ENCODE measurements around the gene ASZ1.

The ASZ1 gene

DNA sequence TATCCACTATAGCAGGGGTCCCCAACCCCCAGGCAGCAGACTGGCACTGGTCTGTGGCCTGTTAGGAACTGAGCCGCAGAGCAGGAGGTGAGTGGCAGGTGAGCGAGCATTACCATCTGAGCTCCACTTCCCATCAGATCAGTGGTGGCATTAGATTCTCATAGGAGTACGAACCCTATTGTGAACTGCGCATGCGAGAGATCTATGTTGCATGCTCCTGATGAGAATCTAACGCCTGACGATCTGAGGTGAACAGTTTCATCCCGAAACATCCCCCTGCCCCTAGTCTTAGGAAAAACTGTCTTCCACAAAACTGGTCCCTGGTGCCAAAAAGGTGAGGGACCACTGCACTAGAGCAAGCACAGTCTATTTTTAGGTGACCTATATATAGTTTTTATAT lies 23.6 kb downstream of the ASZ1 start:
- DNase-seq (ENCODE audit: low read depth in 3 of 3, low spot score in 1 of 3) = no peak

DNA sequence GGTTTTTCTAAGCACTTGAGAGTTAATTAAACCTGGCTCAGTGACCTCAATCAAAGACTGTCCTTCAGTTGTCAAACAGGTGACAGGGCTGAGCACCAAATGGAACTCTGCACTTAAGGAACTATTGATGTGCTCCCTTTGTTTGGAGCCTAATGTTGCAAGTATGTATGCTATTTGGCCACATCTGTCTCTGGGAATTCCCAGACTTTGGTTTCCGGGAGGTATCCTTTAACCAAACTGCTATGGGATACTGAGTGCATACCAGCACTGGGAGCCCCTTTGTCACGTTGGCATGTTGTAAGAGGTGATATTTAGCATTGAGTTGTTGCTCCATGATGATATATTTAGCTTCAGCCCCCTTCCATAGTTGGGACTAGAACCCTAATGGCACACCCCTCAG lies 25.2 kb downstream of the ASZ1 start:
- DNase-seq (ENCODE audit: low read depth in 3 of 3, low spot score in 1 of 3) = no peak

DNA sequence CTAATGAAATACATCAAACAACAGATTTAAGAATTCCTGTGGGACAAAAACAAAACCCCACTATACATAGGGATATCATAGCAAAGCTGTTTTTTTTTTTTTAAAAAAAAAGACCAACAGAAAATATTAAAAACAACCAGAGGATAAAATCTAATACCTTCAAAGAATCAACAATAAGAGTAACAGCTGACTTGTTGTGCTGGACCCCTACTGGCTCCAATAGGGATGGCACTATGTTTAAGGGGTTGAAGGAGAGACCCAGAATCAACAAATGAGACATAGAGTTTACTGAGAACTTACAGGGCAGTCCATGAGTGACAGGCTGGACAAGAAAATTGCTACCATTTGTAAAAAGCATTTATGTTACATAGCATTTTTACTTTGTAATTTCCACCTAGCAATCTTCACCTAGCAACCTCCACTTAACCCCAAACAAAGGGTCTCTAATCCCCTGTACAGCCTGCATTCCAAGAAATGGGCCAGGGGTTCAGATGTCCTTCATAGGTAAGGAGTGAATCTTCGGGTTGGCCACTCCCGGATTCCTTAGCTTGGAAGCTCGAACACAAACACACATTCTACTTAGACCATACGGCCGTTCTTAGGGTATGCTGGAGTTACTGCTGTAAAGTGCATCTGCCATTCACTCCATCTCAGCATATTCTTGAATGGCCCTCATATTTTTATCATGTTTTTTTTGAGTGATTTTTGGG lies 25.8 kb downstream of the ASZ1 start:
- DNase-seq (ENCODE audit: low read depth in 3 of 3, low spot score in 1 of 3) = no peak

DNA sequence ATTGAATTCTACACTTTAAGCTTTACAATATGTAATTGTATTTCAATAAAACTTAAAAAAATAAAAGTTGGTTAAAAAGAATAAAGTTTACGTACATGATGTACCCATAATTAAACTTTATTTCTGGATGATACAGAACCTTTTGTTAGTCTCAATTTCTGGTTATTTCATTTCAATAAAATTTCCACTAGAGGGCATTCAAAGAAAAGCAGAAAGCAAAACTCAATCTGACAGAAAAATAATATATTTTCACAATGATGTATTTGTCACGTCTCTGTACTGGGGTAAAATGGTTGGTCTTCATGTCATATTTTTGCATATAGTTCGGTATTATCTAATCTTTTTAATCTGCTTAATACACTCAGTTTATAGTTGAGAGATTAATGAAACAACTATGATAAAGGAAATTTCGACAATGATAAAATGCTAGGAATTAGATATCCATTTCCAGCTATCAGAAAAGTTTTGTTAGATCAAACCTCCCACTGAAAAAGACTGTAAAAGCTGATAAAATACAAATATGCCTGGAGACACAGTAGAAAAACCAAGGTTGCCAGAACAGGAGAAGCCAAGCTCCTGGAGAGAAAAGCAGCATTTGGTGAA lies 27.4 kb downstream of the ASZ1 start:
- DNase-seq (ENCODE audit: low read depth in 3 of 3, low spot score in 1 of 3) = no peak

DNA sequence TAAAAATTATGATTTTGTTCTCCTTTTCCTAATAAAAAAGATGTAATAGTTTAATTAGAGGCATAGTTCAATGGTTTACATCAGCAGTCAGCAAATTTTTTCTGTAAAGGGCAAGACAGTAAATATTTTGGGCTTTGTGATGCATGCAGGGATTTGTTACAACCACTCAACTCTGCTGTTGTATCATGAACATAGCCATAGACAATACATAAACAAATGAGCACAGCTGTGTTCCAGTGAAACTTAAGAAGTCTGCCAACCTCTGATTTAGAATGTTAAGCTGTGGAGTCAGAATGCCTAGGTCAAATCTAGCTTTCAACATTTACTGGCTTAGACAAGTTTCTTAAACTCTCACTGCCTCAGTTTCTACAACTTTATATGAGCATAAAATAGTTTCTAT lies 31.6 kb downstream of the ASZ1 start:
- DNase-seq (ENCODE audit: low read depth in 3 of 3, low spot score in 1 of 3) = no peak

DNA sequence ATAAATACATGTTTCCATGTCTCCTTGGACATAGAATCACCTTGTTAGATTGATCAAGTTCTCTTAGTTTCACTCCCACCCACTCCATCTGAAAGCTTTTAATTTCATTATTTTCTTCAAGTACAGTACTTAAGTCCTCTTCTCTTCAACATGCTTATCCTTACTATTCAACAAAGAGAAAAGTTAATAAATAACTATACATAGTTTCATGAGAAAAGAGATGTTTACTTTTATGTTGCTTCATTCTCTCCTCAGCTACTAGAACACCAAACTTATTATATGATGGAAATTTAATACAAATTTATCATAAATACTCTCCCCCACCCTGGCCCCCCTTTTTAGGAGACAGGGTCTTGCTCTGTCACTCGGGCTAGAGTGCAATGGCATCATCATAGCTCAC lies 33.5 kb downstream of the ASZ1 start:
- DNase-seq (ENCODE audit: low read depth in 3 of 3, low spot score in 1 of 3) = no peak

DNA sequence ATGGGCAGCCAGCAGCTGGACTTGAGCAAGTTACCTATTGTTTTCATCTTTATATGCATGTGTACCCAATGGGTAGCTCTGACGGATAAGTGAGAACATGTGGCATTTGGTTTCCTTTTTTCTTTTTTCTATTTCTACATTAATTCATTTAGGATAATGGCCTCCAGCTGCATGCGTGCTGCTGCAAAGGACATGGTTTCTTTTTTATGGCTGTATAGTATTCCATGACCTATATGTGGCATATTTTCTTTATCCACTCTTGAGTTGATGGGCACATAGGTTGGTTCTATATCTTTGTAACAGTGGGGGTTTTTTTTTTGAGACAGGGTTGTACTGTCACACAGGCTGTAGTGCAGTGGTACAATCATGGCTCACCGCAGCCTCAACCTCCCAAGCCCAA lies 37.4 kb downstream of the ASZ1 start:
- DNase-seq (ENCODE audit: low read depth in 3 of 3, low spot score in 1 of 3) = no peak

DNA sequence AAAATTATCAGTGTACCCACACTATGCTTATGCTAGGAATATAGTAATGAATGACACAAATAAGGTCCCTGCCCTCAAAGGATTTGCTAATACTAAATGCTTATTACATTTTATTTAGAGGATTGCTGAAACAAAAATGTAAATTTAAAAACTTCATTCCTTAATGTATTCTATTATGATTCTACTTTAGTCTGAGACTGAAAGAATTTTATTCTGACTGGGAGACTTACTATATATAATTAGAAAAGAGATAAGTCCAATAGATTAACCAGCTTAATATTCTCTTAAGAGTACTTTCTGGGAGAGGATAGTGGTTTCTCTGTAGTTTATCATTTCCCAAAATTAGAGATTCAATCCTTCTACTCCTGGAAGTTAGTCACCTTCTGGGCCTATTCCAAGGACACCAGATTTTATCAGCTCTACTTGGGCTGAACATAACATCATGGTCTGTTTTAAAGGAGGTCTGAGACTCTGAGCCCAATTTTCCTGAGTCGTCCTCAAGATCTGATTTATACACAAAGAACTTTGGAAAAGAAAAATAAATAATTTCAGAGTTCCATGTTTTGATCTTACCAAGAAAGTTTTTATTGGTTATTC lies 41.1 kb downstream of the ASZ1 start:
- DNase-seq (ENCODE audit: low read depth in 3 of 3, low spot score in 1 of 3) = no peak

DNA sequence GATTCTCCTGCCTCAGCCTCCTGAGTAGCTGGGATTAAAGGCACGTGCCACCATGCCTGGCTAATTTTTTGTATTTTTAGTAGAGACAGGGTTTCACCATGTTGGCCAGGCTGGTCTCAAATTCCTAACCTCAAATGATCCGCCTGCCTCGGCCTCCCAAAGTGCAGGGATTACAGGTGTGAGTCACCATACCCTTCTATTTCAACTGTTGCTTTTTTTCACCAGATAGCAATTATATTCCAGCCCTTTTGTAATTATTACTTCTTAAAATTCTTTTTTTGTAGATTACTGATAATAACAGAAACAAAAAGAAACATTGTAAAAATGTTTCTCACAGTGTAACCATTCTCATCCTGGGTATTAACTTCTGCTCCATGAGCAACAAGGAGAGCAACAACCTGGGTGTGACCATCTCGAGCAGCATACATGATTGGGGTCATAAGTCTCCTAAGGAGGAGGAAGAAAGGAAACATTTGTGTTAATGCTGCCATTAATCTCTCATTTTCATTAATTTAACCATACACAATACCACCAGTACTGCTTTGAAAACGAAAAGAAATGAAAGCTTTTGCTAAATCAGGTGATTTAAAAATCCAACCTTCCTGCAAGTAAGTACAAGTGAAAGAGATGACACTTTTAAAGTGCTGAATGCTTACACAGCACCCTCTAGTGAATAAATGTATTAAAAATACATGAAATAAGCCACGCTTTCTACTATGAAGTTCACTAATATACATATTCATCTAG lies 41.8 kb downstream of the ASZ1 start:
- no peak for DNase-seq (ENCODE audit: low read depth in 3 of 3, low spot score in 1 of 3)

DNA sequence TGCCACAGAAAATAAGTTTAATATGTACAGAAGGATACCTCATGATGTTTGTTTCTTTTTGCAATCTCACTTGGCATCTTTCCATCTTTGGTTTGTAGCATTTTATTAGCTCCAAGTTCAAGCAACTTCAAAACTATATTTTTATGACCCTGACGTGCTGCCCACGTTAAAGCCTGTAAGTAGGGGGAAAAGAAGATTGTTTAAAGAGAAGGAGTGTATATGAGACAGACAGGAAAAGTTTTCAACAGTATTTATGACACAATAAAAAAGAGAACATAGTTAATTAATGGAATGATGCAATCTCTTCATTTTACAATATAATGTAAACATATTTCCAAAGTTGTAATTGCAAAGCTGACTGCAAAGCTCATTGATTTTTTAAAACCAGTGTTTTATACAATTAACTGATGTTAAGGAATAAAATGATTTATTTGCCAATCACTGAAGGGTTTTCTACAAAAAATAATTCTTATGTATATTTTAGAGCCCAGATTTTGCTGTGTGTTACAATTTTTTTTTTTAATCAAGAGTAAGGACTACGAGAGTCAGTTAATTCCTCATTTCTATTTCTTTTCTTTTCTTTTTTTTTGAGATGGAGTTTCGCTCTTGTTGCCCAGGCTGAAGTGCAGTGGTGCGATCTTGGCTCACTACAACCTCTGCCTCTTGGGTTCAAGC lies 42.5 kb downstream of the ASZ1 start:
- DNase-seq (ENCODE audit: low read depth in 3 of 3, low spot score in 1 of 3) = no peak

DNA sequence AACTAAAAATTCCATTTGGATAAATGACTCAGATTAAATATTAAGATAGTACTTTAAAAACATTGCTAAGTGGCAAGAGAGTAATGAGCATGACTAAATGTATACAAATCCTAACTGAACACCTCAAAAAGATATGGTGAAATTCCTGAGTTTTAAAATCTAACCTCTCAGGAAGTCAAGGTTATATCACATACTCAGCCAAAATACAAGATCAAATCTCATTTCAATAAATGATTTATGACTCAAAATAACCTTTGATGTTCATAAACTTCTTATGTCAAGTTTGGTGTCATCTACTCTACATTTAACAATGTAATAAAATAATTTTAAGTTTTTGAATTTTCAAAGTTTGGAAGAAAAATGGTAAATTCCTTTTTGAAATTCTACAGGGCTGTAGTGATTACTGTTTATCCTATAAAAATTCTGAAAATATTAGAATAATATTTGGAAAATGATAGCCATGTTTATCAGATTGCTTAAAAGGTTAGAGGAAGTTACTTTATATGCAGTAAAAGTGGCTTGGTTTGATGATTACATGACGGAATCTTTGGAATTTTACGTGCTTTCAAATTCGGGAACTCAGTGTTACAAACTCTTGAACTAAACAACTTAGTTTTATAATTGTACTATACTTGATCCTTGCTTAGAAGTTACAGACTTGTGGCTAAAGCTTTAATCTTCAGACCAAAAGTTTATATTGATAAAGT lies 43.7 kb downstream of the ASZ1 start:
- DNase-seq (ENCODE audit: low read depth in 3 of 3, low spot score in 1 of 3) = no peak

DNA sequence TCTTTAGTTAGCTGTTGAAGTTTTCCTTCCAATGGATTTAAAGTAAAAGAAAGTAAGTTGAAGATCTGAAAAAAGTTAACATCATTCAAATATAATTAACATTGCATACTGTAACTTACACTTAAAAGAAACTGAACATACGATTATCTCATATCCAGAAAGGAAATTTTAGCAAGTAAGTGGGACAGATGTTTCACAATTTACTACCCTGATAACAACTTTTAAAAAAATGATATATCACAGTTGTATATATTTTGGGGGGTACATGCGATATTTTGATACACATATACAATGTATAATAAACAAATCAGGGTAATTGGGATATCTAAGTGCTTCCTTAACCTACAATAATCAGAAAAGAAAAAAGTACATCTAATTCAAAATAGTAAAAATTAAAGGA lies 44.2 kb downstream of the ASZ1 start:
- DNase-seq (ENCODE audit: low read depth in 3 of 3, low spot score in 1 of 3) = no peak

DNA sequence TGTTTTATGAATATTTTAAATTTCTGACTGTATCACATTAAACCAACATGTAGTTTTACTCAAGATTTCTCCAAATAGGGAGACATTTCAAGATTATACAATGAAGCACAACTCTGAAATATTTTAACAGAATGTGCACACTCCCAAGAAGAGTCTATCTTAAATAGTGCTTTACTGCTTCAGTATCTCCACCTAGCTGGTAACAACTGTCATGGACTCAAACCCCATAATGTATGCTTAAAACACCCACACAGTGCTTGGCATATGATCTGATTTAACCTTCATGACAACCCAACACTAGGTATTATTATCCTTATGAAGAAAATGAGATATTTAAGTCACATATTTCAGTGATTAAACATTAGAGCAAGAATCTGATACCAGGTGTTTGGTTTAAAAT lies 45.9 kb downstream of the ASZ1 start:
- DNase-seq (ENCODE audit: low read depth in 3 of 3, low spot score in 1 of 3) = no peak

DNA sequence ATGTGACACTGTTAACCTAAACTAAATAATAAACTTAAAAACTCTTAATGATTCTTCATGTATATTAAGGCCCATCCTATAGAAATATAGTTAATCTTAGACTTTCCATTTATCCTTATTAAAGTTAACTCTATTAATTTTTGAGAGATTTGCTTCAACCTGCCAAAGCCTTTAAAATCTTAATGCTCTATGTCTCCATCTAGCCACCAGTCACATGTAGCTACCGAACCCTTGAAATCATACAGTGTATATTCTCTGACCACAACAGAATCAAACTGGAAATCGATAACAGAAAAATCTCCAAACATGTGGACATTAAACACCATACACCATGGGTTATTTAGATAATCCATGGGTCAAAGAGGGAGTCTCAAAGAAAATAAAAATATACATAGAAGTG lies 51.9 kb downstream of the ASZ1 start:
- no peak for DNase-seq (ENCODE audit: low read depth in 3 of 3, low spot score in 1 of 3)

DNA sequence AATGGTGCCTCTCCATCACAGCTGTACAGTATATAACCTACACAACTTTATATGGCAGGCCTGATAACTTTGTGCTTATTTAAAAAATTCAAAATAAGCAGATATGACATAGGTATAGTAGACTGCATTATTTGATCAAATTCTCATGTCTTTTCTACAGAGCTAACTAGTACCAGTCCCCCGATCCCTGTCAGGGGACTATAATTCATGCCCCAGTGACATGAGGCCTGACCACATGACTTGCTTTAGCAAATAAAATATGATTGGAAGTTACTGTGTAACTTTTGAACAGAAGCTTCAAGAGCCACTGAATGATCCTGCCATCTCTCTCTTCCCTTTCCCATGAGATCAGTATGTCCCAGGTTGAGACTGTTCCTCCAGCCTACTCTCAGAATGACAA lies 55.2 kb downstream of the ASZ1 start:
- DNase-seq (ENCODE audit: low read depth in 3 of 3, low spot score in 1 of 3) = no peak

DNA sequence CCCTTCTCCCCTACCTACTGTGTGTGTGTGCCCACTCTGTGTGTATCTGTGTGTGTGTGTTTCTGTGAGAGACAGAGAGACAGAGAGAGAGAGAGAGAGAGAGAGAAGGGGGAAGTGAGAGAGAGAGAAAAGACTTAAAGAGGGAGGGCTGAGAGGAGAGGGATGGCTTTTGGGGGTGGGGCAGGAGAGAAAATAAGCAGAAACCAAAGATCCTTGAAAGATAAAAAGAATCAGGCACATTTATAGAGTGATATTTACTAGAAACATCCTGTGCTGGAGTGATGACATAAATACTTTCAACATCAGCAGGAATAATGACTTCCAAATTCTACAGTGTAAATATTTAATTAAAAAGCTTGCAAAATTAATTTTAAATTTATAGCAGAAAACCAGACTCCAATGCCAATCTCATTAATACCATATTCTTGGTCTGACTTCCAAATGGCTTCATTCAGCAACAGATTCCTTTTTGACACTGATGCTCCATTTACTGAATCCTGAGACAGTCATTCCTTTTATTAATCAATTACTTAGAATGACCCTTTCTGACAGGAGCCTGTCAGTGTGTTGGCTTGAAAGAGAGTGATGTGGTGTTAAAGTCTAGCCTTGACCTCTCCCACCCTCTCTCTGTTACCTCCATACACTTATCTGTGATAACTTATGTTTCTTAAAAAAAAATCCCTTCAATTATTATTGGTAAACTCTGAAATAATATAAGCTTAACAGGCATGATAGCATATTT lies 62.8 kb downstream of the ASZ1 start:
- no peak for DNase-seq (ENCODE audit: low read depth in 3 of 3, low spot score in 1 of 3)

DNA sequence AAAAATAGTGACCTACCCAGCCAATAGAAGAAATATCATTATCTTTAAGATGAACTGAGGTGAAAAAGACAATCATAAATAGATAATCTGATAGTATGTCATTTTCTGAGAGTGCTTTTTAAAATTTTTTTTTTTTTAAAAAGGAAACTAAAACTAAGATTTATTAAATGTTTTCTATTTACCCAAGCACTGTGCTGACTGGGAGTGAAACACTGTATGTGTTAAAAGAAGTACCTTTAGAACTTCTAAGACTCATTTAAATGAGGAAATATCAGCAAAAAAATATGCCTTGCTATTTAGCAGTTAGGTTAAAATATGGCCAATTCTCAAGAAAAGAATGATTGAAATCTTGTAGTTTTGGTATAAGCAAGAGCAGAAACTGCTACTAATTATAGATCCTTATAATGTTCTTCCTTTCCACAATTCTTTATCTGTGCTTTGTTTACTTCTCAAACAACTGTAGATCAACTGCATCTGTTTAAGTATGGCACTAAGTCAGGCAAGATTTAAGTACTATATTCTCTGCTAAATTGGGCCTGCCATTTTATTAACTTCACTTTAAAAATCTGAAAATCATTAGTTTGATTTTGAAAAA lies 64.9 kb downstream of the ASZ1 start:
- no peak for DNase-seq (ENCODE audit: low read depth in 3 of 3, low spot score in 1 of 3)

DNA sequence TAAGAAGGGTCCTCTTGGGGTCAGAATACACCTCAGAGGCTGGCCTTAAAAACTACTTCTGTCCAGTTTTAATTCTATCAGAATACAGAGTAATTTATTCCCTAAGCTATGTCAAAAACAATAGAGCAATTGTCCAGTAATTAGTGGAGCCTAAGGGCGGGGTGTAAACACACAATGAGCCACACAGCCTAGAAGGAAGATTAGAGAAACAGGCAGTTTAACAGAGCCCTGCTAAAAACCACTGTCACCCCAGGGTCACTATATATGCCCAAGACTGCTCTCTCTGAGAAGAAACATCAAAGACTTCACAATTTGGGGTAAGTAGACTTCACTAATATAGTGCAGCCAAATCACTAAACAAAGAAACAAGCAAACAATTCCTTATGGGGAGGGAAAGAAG lies 77.3 kb downstream of the ASZ1 start:
- no peak for DNase-seq (ENCODE audit: low read depth in 3 of 3, low spot score in 1 of 3)

DNA sequence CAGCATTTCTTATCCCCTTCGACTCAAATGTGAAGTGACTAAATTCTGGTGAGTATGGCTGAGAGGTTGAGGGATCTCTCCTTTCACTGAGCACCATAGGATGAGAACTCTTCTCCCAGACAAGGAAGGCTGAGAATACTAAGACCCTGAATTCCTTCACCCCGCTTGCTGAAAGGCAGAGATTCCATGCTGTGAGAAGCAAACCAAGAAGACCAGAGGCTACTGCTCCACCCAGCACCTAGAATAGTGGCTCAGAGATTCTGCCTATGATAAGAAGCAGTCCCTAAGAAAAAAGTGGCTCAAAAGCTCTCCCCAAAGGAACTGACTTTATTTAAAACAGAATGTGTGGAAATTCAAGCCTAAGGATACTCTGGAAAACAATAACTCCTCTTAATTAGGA lies 77.7 kb downstream of the ASZ1 start:
- no peak for DNase-seq (ENCODE audit: low read depth in 3 of 3, low spot score in 1 of 3)
